Right lobe of liver (tissue), 6 donors: Measurements from ENCODE around the gene GLE1. TPM values are rescaled to one million over a fixed set of nuclear protein-coding genes. Genes with fewer than 3 reads are reported as not detected.

ENCODE experiments used
- ATAC-seq, 4 donors: fragments of 200-7000 bp; cut with Tn5 transposase; one replicate each; pipeline ENCODE4 v1.9.1; 2020; ENCODE audit warnings: mild to moderate bottlenecking in 4 of 4, moderate library complexity in 4 of 4
- DNase-seq, 3 donors: peaks; one replicate each; pipeline ENCODE4 v3.0.0-alpha.2; 2020
- H3K27ac ChIP-seq, 3 donors: fragments of 200-600 bp; one replicate each; pipeline ENCODE4 v1.8.0; 2022
- H3K27me3 ChIP-seq, 2 donors: fragments of 200-600 bp; one replicate each; pipeline ENCODE4 v1.8.0; 2022
- H3K36me3 ChIP-seq, 4 donors: fragments of 200-600 bp; sonication (generic) in 1 of 4; one replicate each; pipeline versions ENCODE4 v1.5.1 to v1.8.0; 2017 to 2022; ENCODE audit warnings: control low read depth in 1 of 4
- H3K4me1 ChIP-seq, 4 donors: fragments of 200-600 bp; sonication (generic) in 1 of 4; one replicate each; pipeline versions ENCODE4 v1.5.1 to v1.8.0; 2017 to 2022; ENCODE audit warnings: control low read depth in 1 of 4
- H3K4me3 ChIP-seq, 3 donors: fragments of 200-600 bp; one replicate each; pipeline ENCODE4 v1.8.0; 2022
- H3K9me3 ChIP-seq, 4 donors: fragments of 200-600 bp; sonication (generic) in 1 of 4; one replicate each; pipeline versions ENCODE4 v1.5.1 to v1.8.0; 2017 to 2022; ENCODE audit warnings: control low read depth in 1 of 4
- CTCF ChIP-seq, 4 donors: fragments of 200-600 bp in 3 of 4; fragments of 450-650 bp in 1 of 4; IDR thresholded peaks; one replicate each; pipeline versions ENCODE4 v1.5.1 to v1.8.0; 2016 to 2022; ENCODE audit warnings: antibody characterized with exemption in 4 of 4, mild to moderate bottlenecking in 2 of 4
- POLR2A ChIP-seq: fragments of 450-650 bp; IDR thresholded peaks from one replicate; pipeline ENCODE4 v1.6.1; 2017; ENCODE audit warnings: antibody characterized with exemption, mild to moderate bottlenecking
- WGBS: methylation state at CpG from one replicate; pipeline ENCODE4 v1.1.6; 2018; ENCODE audit warnings: low coverage, low lambda C conversion rate; ENCODE audit not compliant: insufficient coverage; ENCODE audit errors: missing lambda C conversion rate; 5-methylcytosine and 5-hydroxymethylcytosine counted together
- intact Hi-C, 2 donors: fragments of 100-400 bp; cut with DNase I; formaldehyde crosslinking; loops; one replicate each; pipeline versions ENCODE4 v1.11.2 to v1.14.1; 2022
- total RNA-seq, 6 experiments: library from RNA; depleted of rRNA in 2 of 6; stranded (reverse); fragments of >200 nt in 2 of 6; fragmentation: NEBNext Ultra II Directional in 3 of 6; extraction: Animal tissue kit (Norgen Biotek cat#: 25700) in 3 of 6; gene quantifications; one replicate each; pipeline versions ENCODE4 v1.1.0 to v1.2.4, GENCODE V29; 2016 to 2023
- donor health status: DM: no; HTN: yes; CAD: no.
- donor health status: DM: no; HTN: no; CAD: no.
- donor health status: DM: no; HTN: no; CAD: no.
- donor health status: DM: no; HTN: yes; CAD: no.
- donor health status: DM: no; HTN: yes; CAD: no.

GLE1 gene
- total RNA-seq, 6 experiments from 2014 or later: 10.5 to 15.9 (median 13.2) TPM

DNA sequence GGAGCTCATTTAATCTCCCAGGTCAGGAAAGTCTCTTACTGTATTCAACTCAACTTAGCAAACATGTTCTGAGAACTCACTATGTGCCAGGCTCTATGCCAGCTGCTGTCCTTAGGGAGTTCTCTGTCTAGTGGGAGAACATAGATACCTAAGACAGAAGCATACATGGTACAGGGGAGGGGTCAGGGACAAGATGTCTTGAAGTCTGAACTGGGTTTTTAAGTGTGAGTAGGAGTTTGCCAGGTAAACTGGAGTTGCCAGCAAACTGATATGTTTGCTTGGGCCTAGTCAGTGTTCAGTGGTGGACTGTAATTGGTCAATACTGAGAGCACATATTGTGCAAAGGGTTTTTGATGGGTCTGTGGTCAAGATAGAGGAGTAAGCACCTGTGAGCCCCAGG is 18.3 kb upstream of the GLE1 start:
- intact Hi-C loops: no loop called here
- TF ChIP-seq CTCF (IDR thresholded peaks at IDR 0.05) (no peak), POLR2A (no peak)
- no peak for DNase-seq
- Histone ChIP-seq H3K9me3 (no peaks in the 10 kb centered on the region), H3K36me3 (peaks cover 0 to 14% (median 1%) of the 10 kb centered on the region in 4 donors), H3K4me3 (no peak overlapping the region), H3K27me3 (no peaks in the 10 kb centered on the region), H3K4me1 (no peaks in the 10 kb centered on the region), H3K27ac (no peak overlapping the region)
- no peak for ATAC-seq

- Histone ChIP-seq H3K27ac (no peak overlapping the region), H3K27me3 (no peaks in the 10 kb centered on the region), H3K4me3 (no peak overlapping the region), H3K9me3 (no peaks in the 10 kb centered on the region), H3K4me1 (peaks cover 0 to 28% (median 16%) of the 10 kb centered on the region in 4 donors), H3K36me3 (peaks cover 0 to 6% (median 0%) of the 10 kb centered on the region in 4 donors)
- ATAC-seq: no peak
- WGBS: 86% methylated on average over 1 of the region's 2 CpGs
- TF ChIP-seq POLR2A: no peak
- TF ChIP-seq CTCF (IDR thresholded peaks at IDR 0.05): no peak
- no peak for DNase-seq
- intact Hi-C loops: loop anchor here in 1 of 2 donors (10.0 kb wide), 1 partner anchor 141 kb away; no protein-coding TSS in a partner anchor
Measured at GRCh38 chr9:128493424-128493823, 11.1 kb upstream of the GLE1 start.

- 2% methylated on average over 7 of the region's 13 CpGs for whole genome bisulfite sequencing
- intact Hi-C loops: loop anchor here in 1 of 2 donors (10.0 kb wide), 1 partner anchor 141 kb away; no protein-coding TSS in a partner anchor
- no peak overlapping the region for H3K4me3 ChIP-seq
- H3K4me1 ChIP-seq: peaks cover 0 to 28% (median 16%) of the 10 kb centered on the region in 4 donors
- TF ChIP-seq POLR2A (no peak), CTCF (IDR thresholded peaks at IDR 0.05) (no peak)
- peaks cover 0 to 8% (median 1%) of the 10 kb centered on the region in 4 donors for H3K36me3 ChIP-seq
- peak; percentile 59 to 74 (median 70) for ATAC-seq
- no peaks in the 10 kb centered on the region for H3K9me3 ChIP-seq
- H3K27ac ChIP-seq: peak overlapping the region in 1 of 3 donors; percentile 41
- DNase-seq: peak; percentile 81 to 89 (median 87)
- no peaks in the 10 kb centered on the region for H3K27me3 ChIP-seq
Measured at GRCh38 chr9:128494108-128494745, 10.3 kb upstream of the GLE1 start.

- Histone ChIP-seq H3K27ac (peak overlapping the region in 1 of 3 donors; percentile 41), H3K36me3 (peaks cover 0 to 13% (median 1%) of the 10 kb centered on the region in 4 donors), H3K27me3 (no peaks in the 10 kb centered on the region), H3K4me1 (peaks cover 0 to 28% (median 16%) of the 10 kb centered on the region in 4 donors), H3K4me3 (no peak overlapping the region), H3K9me3 (no peaks in the 10 kb centered on the region)
- no peak for TF ChIP-seq CTCF (IDR thresholded peaks at IDR 0.05)
- TF ChIP-seq POLR2A: no peak
- intact Hi-C loops: loop anchor here in 1 of 2 donors (10.0 kb wide), 1 partner anchor 140 kb away; no protein-coding TSS in a partner anchor
- DNase-seq (no peak), ATAC-seq (peak in 2 of 4 donors; percentile 5 to 6)
- WGBS: 48% methylated on average over 4 of the region's 5 CpGs
Measured at GRCh38 chr9:128494746-128495129, 9.8 kb upstream of the GLE1 start.
